ENCODE measurements around the gene MPHOSPH8.
"Not testable (repeated sequence)": the region's sequence is repeated elsewhere in the genome, so short reads cannot be mapped to it uniquely, and the experiment has no call there.

DNA sequence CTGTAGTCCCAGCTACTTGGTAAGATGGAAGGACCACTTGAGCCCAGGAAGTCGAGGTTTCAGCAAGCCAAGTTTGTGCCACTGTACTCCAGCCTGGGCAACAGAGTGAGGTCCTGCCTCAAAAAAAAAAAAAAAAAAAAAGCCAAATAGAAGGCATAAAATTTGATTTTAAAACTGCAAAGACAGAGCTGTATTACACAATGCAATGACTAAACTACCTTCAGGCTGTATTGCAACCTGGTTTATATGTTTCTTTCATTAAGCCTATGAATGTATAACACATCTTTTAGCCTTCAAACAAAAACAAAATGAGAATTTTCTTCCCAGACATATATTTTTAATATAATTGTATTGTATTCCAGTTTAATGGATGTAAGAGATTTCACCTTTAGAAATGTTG is 75.6 kb downstream of the MPHOSPH8 start:
- TF ChIP-seq EZH2 (optimal IDR thresholded peaks at IDR 0.05; ENCODE audit: low read depth, low read length); EZH2phosphoT487 (IDR thresholded peaks at IDR 0.05; ENCODE audit: low read length): not testable (repeated sequence)
- TF ChIP-seq, protein P1, sequence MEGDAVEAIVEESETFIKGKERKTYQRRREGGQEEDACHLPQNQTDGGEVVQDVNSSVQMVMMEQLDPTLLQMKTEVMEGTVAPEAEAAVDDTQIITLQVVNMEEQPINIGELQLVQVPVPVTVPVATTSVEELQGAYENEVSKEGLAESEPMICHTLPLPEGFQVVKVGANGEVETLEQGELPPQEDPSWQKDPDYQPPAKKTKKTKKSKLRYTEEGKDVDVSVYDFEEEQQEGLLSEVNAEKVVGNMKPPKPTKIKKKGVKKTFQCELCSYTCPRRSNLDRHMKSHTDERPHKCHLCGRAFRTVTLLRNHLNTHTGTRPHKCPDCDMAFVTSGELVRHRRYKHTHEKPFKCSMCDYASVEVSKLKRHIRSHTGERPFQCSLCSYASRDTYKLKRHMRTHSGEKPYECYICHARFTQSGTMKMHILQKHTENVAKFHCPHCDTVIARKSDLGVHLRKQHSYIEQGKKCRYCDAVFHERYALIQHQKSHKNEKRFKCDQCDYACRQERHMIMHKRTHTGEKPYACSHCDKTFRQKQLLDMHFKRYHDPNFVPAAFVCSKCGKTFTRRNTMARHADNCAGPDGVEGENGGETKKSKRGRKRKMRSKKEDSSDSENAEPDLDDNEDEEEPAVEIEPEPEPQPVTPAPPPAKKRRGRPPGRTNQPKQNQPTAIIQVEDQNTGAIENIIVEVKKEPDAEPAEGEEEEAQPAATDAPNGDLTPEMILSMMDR (IDR thresholded peaks at IDR 0.05; ENCODE audit: low read length) = not testable (repeated sequence)

Data from MM.1S (cell line).